Measurements from ENCODE around the gene GLIS1.

- TF ChIP-seq CTCF (conservative IDR thresholded peaks at IDR 0.05; ENCODE audit: low read depth, low read length) (no peak), EZH2 (IDR thresholded peaks at IDR 0.05; ENCODE audit: borderline replicate concordance, low read depth, low read length, poor library complexity, severe bottlenecking) (no peak)
Measured at GRCh38 chr1:53536606-53537005, 202.4 kb downstream of the GLIS1 start.

Measured in A673 (cell line).